B cell (primary cell): ENCODE results near the gene TADA2A. TPM values are rescaled to one million over a fixed set of nuclear protein-coding genes. Genes with fewer than 3 reads are reported as not detected.

ENCODE experiments used
- ATAC-seq: fragments of 200-7000 bp; cut with Tn5 transposase; one replicate; pipeline ENCODE4 v1.10.0; 2021; ENCODE audit warnings: low read depth, mild to moderate bottlenecking, moderate number of reproducible peaks, moderate library complexity
- CTCF ChIA-PET: fragments of 350-600 bp; sonication (Branson Sonifier 250); formaldehyde crosslinking; loops from one replicate; lab custom pipeline; 2021; ENCODE audit warnings: antibody characterized with exemption, inconsistent platforms; lab: Charles Lee
- POLR2A ChIA-PET: fragments of 350-600 bp; sonication (Branson Sonifier 250); formaldehyde crosslinking; loops from one replicate; lab custom pipeline; 2021; ENCODE audit warnings: antibody characterized with exemption; lab: Charles Lee
- DNase-seq: peaks from one replicate; pipeline ENCODE4 v3.0.0; 2013
- H2AFZ ChIP-seq: 2 replicates; pipeline ENCODE4 v1.6.1; 2012; ENCODE audit warnings: mild to moderate bottlenecking, low read depth, low read length; ENCODE audit not compliant: insufficient read depth, poor library complexity, severe bottlenecking
- H3K27ac ChIP-seq, 2 donors: 1 replicate in 1 of 2; 2 replicates in 1 of 2; pipeline ENCODE4 v1.5.1; 2012 to 2013; ENCODE audit warnings: low read length in 2 of 2, mild to moderate bottlenecking in 2 of 2, moderate library complexity in 1 of 2
- H3K27me3 ChIP-seq, 4 experiments: fragments of 200-600 bp in 1 of 4; sonication (generic) in 1 of 4; replicated peaks in 1 of 4; 1 replicate in 2 of 4; 2 replicates in 2 of 4; pipeline versions ENCODE4 v1.6.1 to v1.7.0; 2013 to 2016; ENCODE audit warnings: low read length in 3 of 4, mild to moderate bottlenecking in 2 of 4, mixed read lengths in 1 of 4, moderate library complexity in 1 of 4; ENCODE audit not compliant: insufficient read depth in 4 of 4, control insufficient read depth in 3 of 4; ENCODE audit errors: control extremely low read depth in 1 of 4
- H3K36me3 ChIP-seq, 2 experiments: replicated peaks in 1 of 2; 1 replicate in 1 of 2; 2 replicates in 1 of 2; pipeline versions ENCODE4 v1.6.1 to v1.7.1; 2013; ENCODE audit warnings: low read length in 1 of 2; ENCODE audit not compliant: insufficient read depth in 2 of 2, control insufficient read depth in 1 of 2; ENCODE audit errors: control extremely low read depth in 1 of 2, extremely low read depth in 1 of 2
- H3K4me1 ChIP-seq, 2 donors: fragments of 200-600 bp in 1 of 2; sonication (generic) in 1 of 2; 1 replicate in 1 of 2; 2 replicates in 1 of 2; pipeline versions ENCODE4 v1.5.1 to v1.6.1; 2013 to 2017; ENCODE audit warnings: low read length in 2 of 2; ENCODE audit not compliant: control insufficient read depth in 2 of 2, insufficient read depth in 2 of 2
- H3K4me2 ChIP-seq: replicated peaks from 2 replicates; pipeline ENCODE3; 2012; ENCODE audit warnings: mild to moderate bottlenecking, low read depth, low read length; ENCODE audit not compliant: poor library complexity, severe bottlenecking
- H3K4me3 ChIP-seq, 5 experiments: fragments of 200-600 bp in 1 of 5; sonication (generic) in 1 of 5; 1 replicate in 3 of 5; 2 replicates in 2 of 5; pipeline versions ENCODE4 v1.5.1 to v1.7.0; 2011 to 2016; ENCODE audit warnings: low read length in 4 of 5, mild to moderate bottlenecking in 4 of 5, low read depth in 2 of 5, control low read depth in 1 of 5, moderate library complexity in 1 of 5; ENCODE audit not compliant: insufficient read depth in 1 of 5; ENCODE audit errors: control extremely low read depth in 1 of 5, extremely low read depth in 1 of 5
- H3K79me2 ChIP-seq: fragments of 200-600 bp; sonication (generic); one replicate; pipeline ENCODE4 v1.6.0; 2016; ENCODE audit warnings: low read length; ENCODE audit not compliant: control insufficient read depth, insufficient read depth
- H3K9ac ChIP-seq: fragments of 200-600 bp; sonication (generic); 2 replicates; pipeline ENCODE4 v1.6.1; 2017; ENCODE audit warnings: mild to moderate bottlenecking, low read length, moderate library complexity
- H3K9me3 ChIP-seq, 3 donors: one replicate each; pipeline versions ENCODE4 v1.6.1 to v1.7.1; 2013; ENCODE audit warnings: low read length in 2 of 3; ENCODE audit not compliant: control insufficient read depth in 2 of 3, insufficient read depth in 1 of 3; ENCODE audit errors: control extremely low read depth in 1 of 3
- H4K20me1 ChIP-seq: 2 replicates; pipeline ENCODE4 v1.6.0; 2012; ENCODE audit warnings: mild to moderate bottlenecking, low read length; ENCODE audit not compliant: insufficient read depth, control insufficient read depth, poor library complexity, severe bottlenecking
- H3K27ac Mint-ChIP-seq: one replicate; pipeline ENCODE4 v1.8.0; 2021; ENCODE audit warnings: mixed read lengths
- H3K27me3 Mint-ChIP-seq: one replicate; pipeline ENCODE4 v1.8.0; 2021; ENCODE audit warnings: mixed read lengths
- H3K4me1 Mint-ChIP-seq: one replicate; pipeline ENCODE4 v1.8.0; 2021; ENCODE audit warnings: mixed read lengths
- H3K4me3 Mint-ChIP-seq: one replicate; pipeline ENCODE4 v1.8.0; 2021; ENCODE audit warnings: mixed read lengths
- H3K9me3 Mint-ChIP-seq: one replicate; pipeline ENCODE4 v1.8.0; 2022; ENCODE audit warnings: mixed read lengths; ENCODE audit not compliant: insufficient read depth
- CTCF ChIP-seq: fragments of 200-600 bp; IDR thresholded peaks from one replicate; pipeline ENCODE4 v1.8.0; 2022; ENCODE audit warnings: antibody characterized with exemption, mild to moderate bottlenecking
- EZH2 ChIP-seq: IDR thresholded peaks from 2 replicates; pipeline ENCODE4 v1.6.1; 2012; ENCODE audit warnings: borderline replicate concordance, low read depth, mild to moderate bottlenecking, moderate library complexity, low read length; ENCODE audit not compliant: insufficient read depth, poor library complexity, severe bottlenecking
- WGBS: methylation state at CpG from one replicate; pipeline ENCODE4 v1.1.5; 2013; ENCODE audit warnings: missing lambda C conversion rate; ENCODE audit not compliant: insufficient coverage; 5-methylcytosine and 5-hydroxymethylcytosine counted together
- intact Hi-C: fragments of 100-400 bp; cut with micrococcal nuclease; formaldehyde crosslinking; loops from one replicate; pipeline ENCODE4 v1.10.0; 2022
- polyA plus RNA-seq: library from polyadenylated mRNA; depleted of rRNA; stranded (reverse); fragments of >200 nt; gene quantifications from 2 replicates; pipeline ENCODE4 v1.2.3, GENCODE V29; 2012
- total RNA-seq, 2 donors: library from RNA; stranded (reverse); fragments of 120-200 nt in 1 of 2; gene quantifications; 1 replicate in 1 of 2; 2 replicates in 1 of 2; pipeline versions ENCODE4 v1.2.3 to v1.2.4, GENCODE V29; 2013 to 2022

Gene TADA2A
- total and polyA plus RNA-seq, 2 donors (not counting 1 experiment from before 2014, with no cell fraction given), result 10.9 to 43.3 TPM

DNA sequence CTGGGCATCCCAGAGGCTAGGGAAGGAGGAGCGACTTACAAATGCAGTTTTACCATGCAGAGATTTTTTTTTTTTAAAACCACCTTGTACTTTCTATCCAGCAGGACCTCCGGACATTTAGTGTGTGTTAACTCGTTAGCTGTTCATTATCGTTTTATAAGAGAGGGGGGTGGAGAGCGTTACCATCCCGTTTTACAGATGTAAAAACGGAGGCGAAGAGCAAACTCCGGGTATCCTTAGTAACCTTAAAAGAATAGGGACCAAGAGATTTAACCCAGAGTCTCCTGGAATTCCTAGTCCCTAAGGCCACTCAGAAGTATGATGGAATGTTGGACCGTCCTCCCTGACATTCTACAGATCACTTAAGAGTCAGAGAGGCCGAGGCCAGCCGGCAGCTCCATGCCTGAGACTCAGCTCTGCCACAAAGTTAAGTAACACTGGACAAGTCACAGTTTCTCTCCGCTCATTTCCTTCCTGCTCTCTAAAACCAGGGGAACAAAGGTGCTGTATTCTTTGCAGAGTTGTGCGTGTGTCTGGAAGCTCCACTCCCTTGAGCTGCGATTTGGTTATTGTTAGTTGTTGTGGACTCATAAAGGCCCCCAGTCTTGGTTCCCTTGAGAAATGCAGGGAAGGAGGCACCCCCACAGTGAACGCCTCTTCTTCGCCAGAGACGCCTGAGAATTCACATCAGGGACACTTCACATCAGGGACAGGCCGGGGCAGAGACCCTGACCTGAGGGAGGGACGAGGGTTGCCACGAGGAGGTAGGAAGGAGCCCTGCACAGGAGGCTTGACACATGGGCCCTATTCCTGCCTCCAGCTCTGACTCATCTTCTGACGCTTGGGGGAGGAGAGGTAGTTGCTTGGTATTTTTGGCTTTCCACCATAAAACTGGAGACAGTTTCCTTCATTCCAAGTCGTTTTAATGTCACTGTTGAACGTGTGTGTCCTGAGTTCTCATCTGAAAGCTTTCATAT is 84.2 kb downstream of the TADA2A start:
- H3K4me3 Mint-ChIP-seq, result peak overlapping the region; percentile 88
- H3K9me3 Mint-ChIP-seq, result no peaks in the 10 kb centered on the region
- peak overlapping the region; percentile 68 for H3K9ac ChIP-seq
- H3K79me2 ChIP-seq, result no peaks in the 10 kb centered on the region
- ATAC-seq (no peak), DNase-seq (peak; percentile 17)
- H3K36me3 ChIP-seq, result no peaks in the 10 kb centered on the region
- TF ChIP-seq CTCF, result no peak
- TF ChIP-seq EZH2, result no peak
- 43% methylated on average over 11 of the region's 24 CpGs for WGBS
- POLR2A ChIA-PET, result interaction anchor here (0.6 kb wide), 1 partner anchor 161 kb away, joined by 3 read pairs; no protein-coding TSS in a partner anchor
- H3K27ac ChIP-seq, result no peak overlapping the region
- H4K20me1 ChIP-seq, result no peaks in the 10 kb centered on the region
- CTCF ChIA-PET, result no interaction called here
- peaks cover 17 to 23% of the 10 kb centered on the region in 2 donors for H3K4me1 ChIP-seq
- peaks cover 0 to 4% (median 0%) of the 10 kb centered on the region in 4 experiments for H3K27me3 ChIP-seq
- H3K9me3 ChIP-seq, result no peaks in the 10 kb centered on the region
- H3K4me1 Mint-ChIP-seq, result peaks cover 28% of the 10 kb centered on the region
- H2AFZ ChIP-seq, result peak overlapping the region; percentile 75
- H3K4me2 ChIP-seq, result peak overlapping the region; percentile 98
- no peaks in the 10 kb centered on the region for H3K27me3 Mint-ChIP-seq
- H3K27ac Mint-ChIP-seq, result peak overlapping the region; percentile 88
- H3K4me3 ChIP-seq, result peak overlapping the region; percentile 35 to 73 (median 61)
- intact Hi-C loops, result loop anchor here (1.0 kb wide), 1 partner anchor 132 kb away; no protein-coding TSS in a partner anchor

DNA sequence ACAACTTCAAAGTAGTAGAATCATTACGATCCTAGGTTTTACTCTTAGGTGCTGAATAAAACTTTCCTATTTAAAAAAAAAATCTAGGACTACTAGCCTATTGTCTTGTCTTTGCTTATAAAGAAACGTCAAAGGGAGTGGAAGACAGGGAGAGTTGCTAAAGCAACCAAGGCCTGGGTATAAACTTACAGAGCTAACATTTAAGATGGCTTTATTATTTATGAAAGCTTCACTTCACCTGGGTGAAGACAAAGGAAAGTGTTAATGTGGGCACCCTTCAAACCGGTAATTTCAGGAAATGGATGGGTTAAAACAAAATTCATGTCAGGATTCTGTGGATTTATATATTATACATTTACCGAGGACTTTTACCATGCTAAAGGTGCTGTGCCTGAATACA is 85.5 kb downstream of the TADA2A start:
- H3K9me3 ChIP-seq, result no peaks in the 10 kb centered on the region
- POLR2A ChIA-PET, result no interaction called here
- H3K79me2 ChIP-seq, result no peaks in the 10 kb centered on the region
- no peaks in the 10 kb centered on the region for H3K9me3 Mint-ChIP-seq
- CTCF ChIA-PET, result no interaction called here
- ATAC-seq (no peak), DNase-seq (no peak)
- H3K4me1 Mint-ChIP-seq, result peaks cover 28% of the 10 kb centered on the region
- no peaks in the 10 kb centered on the region for H3K36me3 ChIP-seq
- H4K20me1 ChIP-seq, result no peaks in the 10 kb centered on the region
- H3K4me3 Mint-ChIP-seq, result no peak overlapping the region
- H3K27ac Mint-ChIP-seq, result no peak overlapping the region
- H3K9ac ChIP-seq, result no peak overlapping the region
- peaks cover 17 to 23% of the 10 kb centered on the region in 2 donors for H3K4me1 ChIP-seq
- peaks cover 0 to 4% (median 0%) of the 10 kb centered on the region in 4 experiments for H3K27me3 ChIP-seq
- no CpG with 5 or more reads among the region's 4 CpGs for WGBS
- H3K4me2 ChIP-seq, result no peak overlapping the region
- intact Hi-C loops, result no loop called here
- TF ChIP-seq EZH2, result no peak
- TF ChIP-seq CTCF, result no peak
- no peak overlapping the region for H3K27ac ChIP-seq
- H3K4me3 ChIP-seq, result no peak overlapping the region
- H2AFZ ChIP-seq, result no peak overlapping the region
- no peaks in the 10 kb centered on the region for H3K27me3 Mint-ChIP-seq
